A549 (cell line): ENCODE results near the gene RXRA.

Experiments used
- POLR2A ChIP-seq: IDR thresholded peaks from 2 replicates; pipeline ENCODE4 v1.6.1; 2012; ENCODE audit warnings: mild to moderate bottlenecking, low read length
- TF ChIP-seq, protein P1 (sequence below): fragments of 200-600 bp; sonication (generic); IDR thresholded peaks from 2 replicates; pipeline ENCODE4 v1.6.1; 2016; ENCODE audit warnings: antibody characterized with exemption, mild to moderate bottlenecking, moderate library complexity

DNA sequence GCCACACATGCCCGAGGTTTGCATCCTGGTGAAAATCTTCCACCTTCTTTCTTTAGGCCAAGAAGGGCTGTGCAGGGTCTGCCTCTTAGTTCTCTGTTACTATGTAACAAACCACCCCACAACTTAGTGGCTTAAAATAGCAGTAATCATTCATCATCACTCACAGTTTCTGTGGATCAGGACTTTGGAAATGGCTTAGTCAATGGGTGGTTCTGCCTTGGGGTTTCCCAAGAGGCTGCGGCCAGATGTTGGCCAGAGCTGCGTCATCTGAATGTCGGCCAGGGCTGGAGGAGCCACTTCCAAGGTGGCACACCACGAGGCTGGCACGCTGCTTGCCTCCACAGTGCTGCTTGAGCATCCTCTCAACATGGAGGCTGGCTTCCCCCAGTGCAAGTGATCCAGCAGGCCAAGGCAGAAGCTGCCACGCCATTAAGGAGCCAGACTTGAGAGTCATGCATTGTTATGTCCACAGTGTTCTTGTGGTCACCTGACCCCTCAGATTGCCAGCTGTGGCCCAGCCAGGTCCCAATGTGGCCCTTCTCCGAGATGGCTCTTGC is 135.2 kb downstream of the RXRA start:
- TF ChIP-seq, protein P1, sequence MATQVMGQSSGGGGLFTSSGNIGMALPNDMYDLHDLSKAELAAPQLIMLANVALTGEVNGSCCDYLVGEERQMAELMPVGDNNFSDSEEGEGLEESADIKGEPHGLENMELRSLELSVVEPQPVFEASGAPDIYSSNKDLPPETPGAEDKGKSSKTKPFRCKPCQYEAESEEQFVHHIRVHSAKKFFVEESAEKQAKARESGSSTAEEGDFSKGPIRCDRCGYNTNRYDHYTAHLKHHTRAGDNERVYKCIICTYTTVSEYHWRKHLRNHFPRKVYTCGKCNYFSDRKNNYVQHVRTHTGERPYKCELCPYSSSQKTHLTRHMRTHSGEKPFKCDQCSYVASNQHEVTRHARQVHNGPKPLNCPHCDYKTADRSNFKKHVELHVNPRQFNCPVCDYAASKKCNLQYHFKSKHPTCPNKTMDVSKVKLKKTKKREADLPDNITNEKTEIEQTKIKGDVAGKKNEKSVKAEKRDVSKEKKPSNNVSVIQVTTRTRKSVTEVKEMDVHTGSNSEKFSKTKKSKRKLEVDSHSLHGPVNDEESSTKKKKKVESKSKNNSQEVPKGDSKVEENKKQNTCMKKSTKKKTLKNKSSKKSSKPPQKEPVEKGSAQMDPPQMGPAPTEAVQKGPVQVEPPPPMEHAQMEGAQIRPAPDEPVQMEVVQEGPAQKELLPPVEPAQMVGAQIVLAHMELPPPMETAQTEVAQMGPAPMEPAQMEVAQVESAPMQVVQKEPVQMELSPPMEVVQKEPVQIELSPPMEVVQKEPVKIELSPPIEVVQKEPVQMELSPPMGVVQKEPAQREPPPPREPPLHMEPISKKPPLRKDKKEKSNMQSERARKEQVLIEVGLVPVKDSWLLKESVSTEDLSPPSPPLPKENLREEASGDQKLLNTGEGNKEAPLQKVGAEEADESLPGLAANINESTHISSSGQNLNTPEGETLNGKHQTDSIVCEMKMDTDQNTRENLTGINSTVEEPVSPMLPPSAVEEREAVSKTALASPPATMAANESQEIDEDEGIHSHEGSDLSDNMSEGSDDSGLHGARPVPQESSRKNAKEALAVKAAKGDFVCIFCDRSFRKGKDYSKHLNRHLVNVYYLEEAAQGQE, result no peak
- no peak for TF ChIP-seq POLR2A
